OCI-LY3 (cell line): Measurements from ENCODE around the gene MAP4K3.

Source experiments
- EZH2phosphoT487 ChIP-seq: fragments of 200-600 bp; shearing (Covaris generic); IDR thresholded peaks from 2 replicates; pipeline ENCODE4 v1.6.1; 2018; ENCODE audit warnings: antibody characterized with exemption, mixed run types, low read depth
- TF ChIP-seq, protein P1 (sequence below): fragments of 200-600, 300-600 bp; sonication (generic); IDR thresholded peaks from 2 replicates; pipeline ENCODE4 v1.5.1; 2014; ENCODE audit warnings: antibody characterized with exemption, low read length, low read depth

DNA sequence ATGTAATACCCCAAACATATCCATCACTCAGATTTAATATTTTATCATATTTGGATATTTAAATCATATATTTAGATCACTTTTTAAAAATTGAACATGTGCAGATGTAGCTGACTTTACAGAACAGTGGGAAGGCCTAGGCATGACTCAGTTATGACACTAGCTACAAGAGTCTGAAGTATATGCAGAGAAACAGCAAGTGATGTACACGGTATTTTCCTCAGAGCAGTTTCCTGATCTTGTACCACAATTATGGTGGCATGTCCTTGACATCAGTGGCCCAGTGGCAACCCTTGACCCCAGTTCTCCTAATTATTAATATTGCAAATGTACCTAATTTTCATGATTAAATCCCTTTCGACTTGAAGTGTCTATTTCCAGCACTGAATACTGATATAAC is 221.5 kb downstream of the MAP4K3 start:
- TF ChIP-seq, protein P1, sequence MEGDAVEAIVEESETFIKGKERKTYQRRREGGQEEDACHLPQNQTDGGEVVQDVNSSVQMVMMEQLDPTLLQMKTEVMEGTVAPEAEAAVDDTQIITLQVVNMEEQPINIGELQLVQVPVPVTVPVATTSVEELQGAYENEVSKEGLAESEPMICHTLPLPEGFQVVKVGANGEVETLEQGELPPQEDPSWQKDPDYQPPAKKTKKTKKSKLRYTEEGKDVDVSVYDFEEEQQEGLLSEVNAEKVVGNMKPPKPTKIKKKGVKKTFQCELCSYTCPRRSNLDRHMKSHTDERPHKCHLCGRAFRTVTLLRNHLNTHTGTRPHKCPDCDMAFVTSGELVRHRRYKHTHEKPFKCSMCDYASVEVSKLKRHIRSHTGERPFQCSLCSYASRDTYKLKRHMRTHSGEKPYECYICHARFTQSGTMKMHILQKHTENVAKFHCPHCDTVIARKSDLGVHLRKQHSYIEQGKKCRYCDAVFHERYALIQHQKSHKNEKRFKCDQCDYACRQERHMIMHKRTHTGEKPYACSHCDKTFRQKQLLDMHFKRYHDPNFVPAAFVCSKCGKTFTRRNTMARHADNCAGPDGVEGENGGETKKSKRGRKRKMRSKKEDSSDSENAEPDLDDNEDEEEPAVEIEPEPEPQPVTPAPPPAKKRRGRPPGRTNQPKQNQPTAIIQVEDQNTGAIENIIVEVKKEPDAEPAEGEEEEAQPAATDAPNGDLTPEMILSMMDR: no peak
- TF ChIP-seq EZH2phosphoT487: no peak
